Measurements from ENCODE around the gene HELZ. TPM values are rescaled to one million over a fixed set of nuclear protein-coding genes. Genes with fewer than 3 reads are reported as not detected.
"Not testable (repeated sequence)": the region's sequence is repeated elsewhere in the genome, so short reads cannot be mapped to it uniquely, and the experiment has no call there.

HELZ gene
- polyA plus RNA-seq, 1 donor from 2014 or later = 42.7 TPM

DNA sequence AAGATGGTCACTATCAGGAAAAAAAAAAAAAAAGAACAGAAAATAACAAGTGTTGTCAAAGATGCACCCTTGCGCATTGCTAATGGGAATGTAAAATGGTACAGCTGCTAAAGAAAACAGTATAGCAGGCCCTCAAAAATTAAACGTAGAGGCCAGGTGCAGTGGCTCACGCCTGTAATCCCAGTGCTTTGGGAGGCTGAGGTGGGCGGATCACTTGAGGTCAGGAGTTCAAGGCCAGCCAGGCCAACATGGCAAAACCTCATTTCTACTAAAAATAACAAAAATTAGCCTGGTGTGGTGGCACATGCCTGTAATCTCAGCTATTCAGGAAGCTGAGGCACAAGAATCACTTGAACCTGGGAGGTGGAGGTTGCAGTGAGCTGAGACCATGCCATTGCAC lies 6.6 kb upstream of the HELZ start:
- not testable (repeated sequence) for H3K27me3 Mint-ChIP-seq, H3K9me3 Mint-ChIP-seq, H3K27ac Mint-ChIP-seq, H3K36me3 Mint-ChIP-seq, H3K4me3 Mint-ChIP-seq
- H3K4me1 Mint-ChIP-seq = peaks cover 12 to 17% (median 13%) of the 10 kb centered on the region in 3 donors

- Mint-ChIP-seq H3K27me3 (peaks cover 9% of the 10 kb centered on the region), H3K36me3 (no peaks in the 10 kb centered on the region), H3K27ac (peak overlapping the region in 1 of 3 donors; percentile 25), H3K4me1 (peaks cover 20 to 23% (median 23%) of the 10 kb centered on the region in 3 donors), H3K9me3 (no peaks in the 10 kb centered on the region), H3K4me3 (peak overlapping the region in 2 of 4 donors; percentile 5 to 97)
Observed at GRCh38 chr17:67248291-67248690, 3.3 kb upstream of the HELZ start.

DNA sequence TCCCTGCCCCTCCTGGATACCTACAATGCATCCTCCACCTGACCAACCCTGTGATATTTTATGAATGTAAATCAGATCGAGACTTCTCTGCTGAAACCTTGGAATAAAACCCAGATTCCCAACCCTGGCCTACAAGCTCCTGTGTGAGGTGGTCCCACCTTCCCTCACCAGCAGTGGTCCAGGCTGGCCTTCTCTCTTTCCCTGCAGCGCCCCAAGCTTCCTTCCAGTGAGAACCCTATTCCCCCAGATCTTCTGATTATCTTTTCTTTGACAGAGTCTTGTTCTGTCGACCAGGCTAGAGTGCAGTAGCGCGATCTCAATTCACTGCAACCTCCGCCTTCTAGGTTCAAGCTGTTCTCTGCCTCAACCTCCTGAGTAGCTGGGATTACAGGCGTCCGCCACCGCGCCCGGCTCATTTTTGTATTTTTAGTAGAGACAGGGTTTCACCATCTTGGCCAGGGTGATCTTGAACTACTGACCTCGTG lies 2.5 kb upstream of the HELZ start:
- Mint-ChIP-seq H3K9me3 (no peaks in the 10 kb centered on the region), H3K4me3 (peak overlapping the region; percentile 15 to 97 (median 56)), H3K4me1 (peaks cover 20 to 26% (median 22%) of the 10 kb centered on the region in 3 donors), H3K36me3 (no peaks in the 10 kb centered on the region), H3K27me3 (peaks cover 9% of the 10 kb centered on the region), H3K27ac (peak overlapping the region; percentile 47 to 68 (median 49))

DNA sequence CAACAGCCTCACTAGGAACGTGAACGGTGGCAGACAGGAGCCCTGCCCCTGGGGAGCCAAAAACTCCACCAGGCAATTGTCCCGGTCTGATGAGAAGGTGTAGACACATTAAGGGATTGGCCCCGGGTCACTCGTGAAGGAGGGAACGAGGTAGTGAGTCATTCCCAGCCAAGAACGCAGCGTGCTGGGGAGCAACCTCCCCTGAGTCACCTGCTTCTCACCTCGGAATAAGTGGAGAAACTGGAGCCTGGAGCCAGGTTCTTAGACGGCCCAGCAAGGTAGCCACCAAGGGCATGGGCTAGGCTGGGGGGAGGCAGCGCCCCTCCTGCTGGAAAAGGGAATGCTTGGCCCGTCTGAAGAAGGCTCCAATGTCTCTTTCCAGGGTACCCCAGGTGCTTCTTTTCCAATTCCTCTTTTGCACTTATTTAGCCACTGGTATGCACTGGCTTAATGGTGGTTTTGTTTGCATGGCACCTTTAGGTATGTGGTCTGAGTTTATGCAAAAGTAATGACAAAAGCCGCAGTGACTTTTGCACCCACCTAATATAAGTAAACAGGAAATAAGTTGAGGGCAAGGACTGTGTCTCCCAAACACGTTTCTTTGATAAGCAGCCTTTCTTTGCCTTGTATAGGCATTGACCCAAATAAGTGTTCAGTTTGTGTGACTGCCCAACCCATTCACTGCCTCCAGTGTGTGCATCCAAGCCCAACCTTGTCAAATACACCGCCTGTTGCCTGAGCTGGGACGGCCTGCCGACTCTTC lies 1.8 kb upstream of the HELZ start:
- no peaks in the 10 kb centered on the region for H3K9me3 Mint-ChIP-seq
- no peaks in the 10 kb centered on the region for H3K36me3 Mint-ChIP-seq
- peak overlapping the region; percentile 80 to 97 (median 90) for H3K4me3 Mint-ChIP-seq
- H3K27me3 Mint-ChIP-seq = peaks cover 9% of the 10 kb centered on the region
- peak overlapping the region; percentile 46 to 68 (median 47) for H3K27ac Mint-ChIP-seq
- H3K4me1 Mint-ChIP-seq = peaks cover 22 to 28% (median 24%) of the 10 kb centered on the region in 3 donors

GRCh38 chr17:67246403-67246652 lies 1.3 kb upstream of the HELZ start:
- Mint-ChIP-seq H3K4me1 (peaks cover 27 to 33% (median 29%) of the 10 kb centered on the region in 3 donors), H3K36me3 (no peaks in the 10 kb centered on the region)

GRCh38 chr17:67245694-67246402 lies 852 bp upstream of the HELZ start:
- Mint-ChIP-seq H3K4me3 (peak overlapping the region; percentile 83 to 97 (median 92)), H3K27me3 (peaks cover 9% of the 10 kb centered on the region), H3K4me1 (peaks cover 31 to 38% (median 32%) of the 10 kb centered on the region in 3 donors), H3K36me3 (no peaks in the 10 kb centered on the region), H3K9me3 (no peaks in the 10 kb centered on the region), H3K27ac (peak overlapping the region; percentile 6 to 68 (median 47))

More at GRCh38 chr17:67246403-67246652, 1.3 kb upstream of the HELZ start:
- Mint-ChIP-seq H3K9me3 (no peaks in the 10 kb centered on the region), H3K27me3 (peaks cover 9% of the 10 kb centered on the region), H3K4me3 (peak overlapping the region; percentile 80 to 97 (median 90)), H3K27ac (peak overlapping the region; percentile 6 to 68 (median 47))

GRCh38 chr17:67244431-67245072 lies 444 bp downstream of the HELZ start:
- Mint-ChIP-seq H3K27ac (peak overlapping the region; percentile 34 to 86 (median 55)), H3K9me3 (no peaks in the 10 kb centered on the region), H3K4me3 (peak overlapping the region; percentile 83 to 94 (median 92)), H3K4me1 (peaks cover 39 to 47% (median 44%) of the 10 kb centered on the region in 3 donors), H3K36me3 (no peaks in the 10 kb centered on the region), H3K27me3 (peaks cover 9% of the 10 kb centered on the region)

DNA sequence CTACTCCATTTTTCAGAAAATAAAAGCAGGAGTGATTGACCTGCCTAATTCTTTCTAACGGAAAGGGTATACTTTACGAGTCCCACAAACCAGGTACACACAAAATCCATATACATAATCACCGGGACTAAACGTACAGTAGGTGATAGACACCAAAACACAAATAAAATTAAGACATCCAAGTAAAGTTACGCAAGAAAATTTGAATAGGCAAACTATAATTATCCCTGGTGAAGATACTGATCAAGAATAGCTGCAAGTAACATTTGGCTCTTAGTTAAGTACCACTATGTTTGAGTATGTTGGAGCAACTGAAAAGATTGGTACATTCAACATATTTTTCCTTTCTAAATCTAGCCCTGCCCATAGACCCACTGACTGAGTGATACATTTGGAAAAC lies 1.7 kb downstream of the HELZ start:
- H3K36me3 Mint-ChIP-seq = no peaks in the 10 kb centered on the region
- no peaks in the 10 kb centered on the region for H3K9me3 Mint-ChIP-seq
- H3K27ac Mint-ChIP-seq = peak overlapping the region in 1 of 3 donors; percentile 86
- peak overlapping the region; percentile 83 to 94 (median 92) for H3K4me3 Mint-ChIP-seq
- H3K4me1 Mint-ChIP-seq = peaks cover 41 to 48% (median 42%) of the 10 kb centered on the region in 3 donors
- peaks cover 6% of the 10 kb centered on the region for H3K27me3 Mint-ChIP-seq

DNA sequence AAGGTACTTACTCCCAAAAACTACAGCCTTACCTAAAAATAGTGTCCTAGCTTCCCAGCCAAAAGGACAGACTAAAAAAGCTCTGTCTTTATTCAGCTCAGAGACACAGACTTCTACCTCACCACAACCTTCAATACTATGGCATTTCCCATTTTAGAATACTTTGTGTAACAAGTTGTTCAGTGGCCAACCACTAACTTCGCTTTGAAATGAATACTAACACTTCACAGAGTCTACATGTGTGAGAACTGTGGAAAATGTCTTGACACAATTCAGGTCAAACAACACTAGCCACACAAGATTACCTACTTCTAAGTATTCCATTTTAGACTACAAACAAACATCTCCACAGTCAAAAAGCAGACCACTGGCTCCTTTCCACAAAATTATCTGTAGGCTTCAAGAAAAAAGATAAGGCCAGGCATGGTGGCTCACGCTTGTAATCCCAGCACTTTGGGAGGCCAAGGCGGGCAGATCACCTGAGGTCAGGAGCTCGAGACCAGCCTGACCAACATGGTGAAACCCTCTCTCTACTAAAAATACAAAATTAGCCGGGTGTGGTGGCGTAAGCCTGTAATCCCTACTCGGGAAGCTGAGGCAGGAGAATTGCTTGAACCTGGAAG lies 3.2 kb downstream of the HELZ start:
- no peaks in the 10 kb centered on the region for H3K36me3 Mint-ChIP-seq
- no peaks in the 10 kb centered on the region for H3K9me3 Mint-ChIP-seq
- H3K4me3 Mint-ChIP-seq = peak overlapping the region in 3 of 4 donors; percentile 3 to 36 (median 5)
- peak overlapping the region in 1 of 3 donors; percentile 37 for H3K27ac Mint-ChIP-seq
- H3K27me3 Mint-ChIP-seq = no peaks in the 10 kb centered on the region
- peaks cover 29 to 40% (median 37%) of the 10 kb centered on the region in 3 donors for H3K4me1 Mint-ChIP-seq

DNA sequence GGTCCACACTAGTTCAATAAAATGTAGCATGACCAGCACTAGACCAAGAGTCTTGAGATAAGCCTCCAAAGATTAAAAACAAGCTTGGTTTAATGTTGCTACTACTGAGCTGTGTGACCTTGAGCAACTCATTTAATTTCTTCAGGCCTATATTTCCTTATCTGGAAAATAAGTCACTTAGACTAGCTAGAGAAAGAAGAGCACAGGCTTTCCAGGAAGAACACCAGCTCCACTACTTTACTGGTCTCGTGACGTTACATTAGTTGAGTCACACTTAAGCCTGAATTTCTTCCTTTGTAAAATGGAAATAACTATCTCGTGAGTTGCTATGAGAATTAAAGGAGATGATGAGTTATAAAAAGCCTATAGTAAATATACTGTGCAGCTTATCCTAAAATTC lies 5.4 kb downstream of the HELZ start:
- H3K27me3 Mint-ChIP-seq = no peaks in the 10 kb centered on the region
- no peaks in the 10 kb centered on the region for H3K36me3 Mint-ChIP-seq
- H3K4me3 Mint-ChIP-seq = no peak overlapping the region
- H3K4me1 Mint-ChIP-seq = peaks cover 23 to 38% (median 36%) of the 10 kb centered on the region in 3 donors
- peak overlapping the region in 1 of 3 donors; percentile 50 for H3K27ac Mint-ChIP-seq
- H3K9me3 Mint-ChIP-seq = no peaks in the 10 kb centered on the region

GRCh38 chr17:67238991-67239390 lies 6.0 kb downstream of the HELZ start:
- Mint-ChIP-seq H3K36me3 (peaks cover 3% of the 10 kb centered on the region), H3K27ac (no peak overlapping the region), H3K27me3 (no peaks in the 10 kb centered on the region), H3K9me3 (no peaks in the 10 kb centered on the region), H3K4me1 (peaks cover 23 to 35% (median 34%) of the 10 kb centered on the region in 3 donors), H3K4me3 (peak overlapping the region in 1 of 4 donors; percentile 41)

DNA sequence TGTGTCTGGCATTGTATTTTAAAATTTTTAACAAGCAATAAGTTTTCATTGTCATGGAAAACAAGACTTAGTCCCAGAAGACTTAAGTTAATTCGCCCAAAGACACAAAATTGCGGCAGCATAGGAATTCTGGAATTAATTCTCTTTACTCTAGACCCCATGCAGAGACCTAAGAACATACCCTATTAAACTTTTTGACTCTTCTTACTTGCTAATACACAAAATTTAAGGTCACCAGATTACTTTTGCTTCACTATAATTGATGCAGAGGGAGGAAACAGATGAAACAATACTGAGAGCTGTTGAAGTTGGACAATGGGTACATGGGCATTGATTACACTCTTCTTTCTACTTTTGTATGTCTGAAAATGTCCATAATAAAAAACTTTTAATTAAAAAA lies 12.6 kb downstream of the HELZ start:
- H3K9me3 Mint-ChIP-seq = no peaks in the 10 kb centered on the region
- H3K27ac Mint-ChIP-seq = no peak overlapping the region
- H3K4me1 Mint-ChIP-seq = peaks cover 11 to 17% (median 16%) of the 10 kb centered on the region in 3 donors
- H3K4me3 Mint-ChIP-seq = no peak overlapping the region
- H3K27me3 Mint-ChIP-seq = no peaks in the 10 kb centered on the region
- peaks cover 13% of the 10 kb centered on the region for H3K36me3 Mint-ChIP-seq

GRCh38 chr17:67229109-67229955 lies 15.7 kb downstream of the HELZ start:
- peak overlapping the region in 1 of 4 donors; percentile 1 for H3K4me3 Mint-ChIP-seq
- no peaks in the 10 kb centered on the region for H3K27me3 Mint-ChIP-seq
- H3K9me3 Mint-ChIP-seq = no peaks in the 10 kb centered on the region
- H3K36me3 Mint-ChIP-seq = peaks cover 20% of the 10 kb centered on the region
- no peak overlapping the region for H3K27ac Mint-ChIP-seq
- peaks cover 11 to 33% (median 14%) of the 10 kb centered on the region in 3 donors for H3K4me1 Mint-ChIP-seq

- H3K36me3 Mint-ChIP-seq = peaks cover 20% of the 10 kb centered on the region
- H3K27me3 Mint-ChIP-seq = no peaks in the 10 kb centered on the region
- no peaks in the 10 kb centered on the region for H3K9me3 Mint-ChIP-seq
- H3K4me3 Mint-ChIP-seq = no peak overlapping the region
- H3K27ac Mint-ChIP-seq = no peak overlapping the region
- peaks cover 14 to 31% (median 22%) of the 10 kb centered on the region in 3 donors for H3K4me1 Mint-ChIP-seq
Observed at GRCh38 chr17:67227488-67227887, 17.5 kb downstream of the HELZ start.
